Astrocyte of the cerebellum (primary cell): ENCODE measurements around the gene FCGR3A.
"Not testable (repeated sequence)": the region's sequence is repeated elsewhere in the genome, so short reads cannot be mapped to it uniquely, and the experiment has no call there.

ENCODE experiments used
- DNase-seq: peaks from one replicate; pipeline ENCODE4 v3.0.0-alpha.2; 2011; ENCODE audit warnings: low read depth
- H3K4me3 ChIP-seq: 2 replicates; pipeline ENCODE4 v1.5.1; 2011; ENCODE audit warnings: mild to moderate bottlenecking, low read depth, low read length, moderate library complexity
- in situ Hi-C: cut with HindIII; loops from 2 replicates; pipeline ENCODE4 v1.10.0; 2017; ENCODE audit warnings: low sequenced_read_pairs
- TF ChIP-seq, protein P1 (sequence below): IDR thresholded peaks from 2 replicates; pipeline ENCODE4 v1.5.1; 2012; ENCODE audit warnings: low read length, low read depth, moderate library complexity, mild to moderate bottlenecking; ENCODE audit errors: missing control alignments

Gene FCGR3A

DNA sequence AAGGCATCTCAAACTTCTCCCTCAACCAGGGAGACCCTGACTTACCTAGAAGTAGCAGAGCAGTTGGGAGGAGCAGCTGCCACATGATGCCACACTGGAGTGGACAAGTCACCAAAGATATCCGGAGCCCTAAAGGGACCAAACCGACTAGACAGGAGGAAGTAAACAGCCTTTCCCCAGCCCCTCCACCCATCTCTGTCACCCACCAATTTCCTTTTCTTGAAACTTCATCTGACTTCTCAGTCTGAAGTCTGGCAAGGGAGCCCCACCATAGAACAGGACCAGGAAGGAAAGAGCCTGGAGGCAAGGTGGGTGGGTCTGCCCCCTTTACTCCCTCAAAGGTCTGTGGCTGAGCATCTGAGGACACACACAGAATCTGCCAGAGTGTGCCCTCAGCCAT lies at the start of gene FCGR3A:
TSS of gene FCGR3A (minus strand) at position 167 of the 400 bp plus-strand sequence. CDS start at position 85, 82 bp downstream.
- in situ Hi-C loops, result no loop called here
- DNase-seq, result no peak
- TF ChIP-seq, protein P1, sequence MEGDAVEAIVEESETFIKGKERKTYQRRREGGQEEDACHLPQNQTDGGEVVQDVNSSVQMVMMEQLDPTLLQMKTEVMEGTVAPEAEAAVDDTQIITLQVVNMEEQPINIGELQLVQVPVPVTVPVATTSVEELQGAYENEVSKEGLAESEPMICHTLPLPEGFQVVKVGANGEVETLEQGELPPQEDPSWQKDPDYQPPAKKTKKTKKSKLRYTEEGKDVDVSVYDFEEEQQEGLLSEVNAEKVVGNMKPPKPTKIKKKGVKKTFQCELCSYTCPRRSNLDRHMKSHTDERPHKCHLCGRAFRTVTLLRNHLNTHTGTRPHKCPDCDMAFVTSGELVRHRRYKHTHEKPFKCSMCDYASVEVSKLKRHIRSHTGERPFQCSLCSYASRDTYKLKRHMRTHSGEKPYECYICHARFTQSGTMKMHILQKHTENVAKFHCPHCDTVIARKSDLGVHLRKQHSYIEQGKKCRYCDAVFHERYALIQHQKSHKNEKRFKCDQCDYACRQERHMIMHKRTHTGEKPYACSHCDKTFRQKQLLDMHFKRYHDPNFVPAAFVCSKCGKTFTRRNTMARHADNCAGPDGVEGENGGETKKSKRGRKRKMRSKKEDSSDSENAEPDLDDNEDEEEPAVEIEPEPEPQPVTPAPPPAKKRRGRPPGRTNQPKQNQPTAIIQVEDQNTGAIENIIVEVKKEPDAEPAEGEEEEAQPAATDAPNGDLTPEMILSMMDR, result no peak

DNA sequence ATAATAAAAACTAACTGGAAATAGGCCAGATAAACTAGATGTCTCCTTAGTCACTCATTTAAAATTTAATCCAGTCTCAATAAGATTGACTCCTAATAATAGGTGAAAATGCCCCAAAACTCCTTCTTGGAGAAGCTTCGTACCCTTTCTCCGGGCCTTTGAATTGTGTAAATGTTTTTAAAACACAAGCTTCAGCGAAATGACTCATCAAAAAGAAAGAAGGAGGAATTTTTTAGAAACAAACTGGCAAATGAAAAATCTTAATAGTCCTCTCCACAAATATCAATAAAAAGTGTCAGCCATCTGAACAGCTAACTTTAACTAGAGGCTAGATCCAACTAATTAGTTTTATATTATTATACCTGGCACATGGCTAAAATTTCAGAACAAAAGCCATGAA lies 47.5 kb upstream of the FCGR3A start:
- H3K4me3 ChIP-seq, in situ Hi-C loops, DNase-seq: not testable (repeated sequence)

More for the DNA sequence above, at the start of gene FCGR3A:
- no peak within 1 kb of the TSS for H3K4me3 ChIP-seq

DNA sequence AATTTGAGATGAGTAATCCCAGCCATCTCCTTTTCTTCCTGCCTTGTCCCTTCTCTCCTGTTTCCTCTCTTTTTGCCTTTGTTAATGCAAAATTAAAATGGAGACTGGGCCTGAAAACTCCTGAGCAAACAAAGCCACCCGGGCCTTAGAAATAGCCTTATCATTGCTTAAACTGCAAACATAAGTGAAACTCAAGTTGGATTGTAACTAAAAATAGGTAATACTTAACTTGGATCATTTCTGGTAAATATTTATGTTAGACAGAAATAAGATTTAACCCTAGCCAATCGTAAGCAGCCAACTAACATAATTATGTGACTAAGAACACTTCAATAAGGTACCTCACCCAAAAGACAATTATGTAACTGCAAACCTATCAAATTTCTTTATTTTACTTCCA lies 46.0 kb upstream of the FCGR3A start:
- in situ Hi-C loops, H3K4me3 ChIP-seq, DNase-seq: not testable (repeated sequence)

DNA sequence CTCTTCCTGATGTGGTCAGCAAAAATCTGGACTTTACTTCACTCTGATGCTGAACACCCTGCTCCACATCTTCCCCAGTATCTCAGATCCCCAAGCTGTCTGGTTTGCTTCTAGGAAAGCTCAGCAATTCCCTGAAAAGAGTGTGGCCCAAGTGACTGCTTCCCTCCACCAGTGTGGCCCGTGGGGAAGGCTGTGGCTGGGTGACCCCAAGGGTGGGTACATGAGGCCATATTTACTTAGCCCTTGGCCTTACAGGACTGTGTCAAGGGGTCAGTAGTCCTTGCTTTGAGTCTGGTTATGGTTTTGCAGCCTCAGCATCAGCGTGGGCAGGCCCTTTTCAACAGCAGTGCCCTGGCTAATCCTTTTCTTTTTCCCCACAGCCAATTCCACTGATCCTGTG lies 45.6 kb upstream of the FCGR3A start:
- H3K4me3 ChIP-seq, in situ Hi-C loops, DNase-seq: not testable (repeated sequence)

DNA sequence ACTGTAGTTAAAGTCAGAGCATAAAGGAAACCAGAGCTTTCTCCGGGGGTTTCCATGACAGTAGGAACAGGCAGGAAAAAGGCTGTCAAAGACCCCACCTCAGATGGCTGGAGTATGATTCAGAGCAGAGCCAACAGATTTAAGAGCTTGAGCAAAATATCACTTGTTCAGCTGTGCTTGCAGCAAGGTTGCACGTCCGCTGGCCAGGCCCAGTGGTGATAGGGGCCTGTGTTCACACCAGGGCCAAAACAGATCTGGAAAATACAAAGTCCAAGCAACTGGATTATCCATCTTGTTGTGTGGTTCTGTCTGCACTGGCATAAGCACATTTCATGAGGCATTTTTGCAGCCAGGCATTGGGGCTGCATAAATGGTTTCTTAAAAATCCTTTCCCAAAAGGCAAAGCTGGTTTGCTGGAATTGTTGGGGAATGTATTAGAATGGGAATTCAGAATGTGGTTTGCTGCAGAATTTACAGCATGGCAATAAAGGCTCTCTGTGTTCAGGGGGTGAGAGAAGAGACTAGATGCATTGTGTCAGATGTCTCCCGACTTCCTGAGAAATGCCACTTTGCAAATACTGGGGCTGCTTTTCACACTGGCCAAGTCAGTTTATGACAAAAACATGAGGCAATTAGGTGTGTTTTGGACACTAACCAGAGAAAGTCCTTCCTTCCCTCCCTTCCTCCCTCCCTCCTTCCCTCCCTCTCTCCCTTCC lies 44.8 kb upstream of the FCGR3A start:
- in situ Hi-C loops, H3K4me3 ChIP-seq, DNase-seq: not testable (repeated sequence)

DNA sequence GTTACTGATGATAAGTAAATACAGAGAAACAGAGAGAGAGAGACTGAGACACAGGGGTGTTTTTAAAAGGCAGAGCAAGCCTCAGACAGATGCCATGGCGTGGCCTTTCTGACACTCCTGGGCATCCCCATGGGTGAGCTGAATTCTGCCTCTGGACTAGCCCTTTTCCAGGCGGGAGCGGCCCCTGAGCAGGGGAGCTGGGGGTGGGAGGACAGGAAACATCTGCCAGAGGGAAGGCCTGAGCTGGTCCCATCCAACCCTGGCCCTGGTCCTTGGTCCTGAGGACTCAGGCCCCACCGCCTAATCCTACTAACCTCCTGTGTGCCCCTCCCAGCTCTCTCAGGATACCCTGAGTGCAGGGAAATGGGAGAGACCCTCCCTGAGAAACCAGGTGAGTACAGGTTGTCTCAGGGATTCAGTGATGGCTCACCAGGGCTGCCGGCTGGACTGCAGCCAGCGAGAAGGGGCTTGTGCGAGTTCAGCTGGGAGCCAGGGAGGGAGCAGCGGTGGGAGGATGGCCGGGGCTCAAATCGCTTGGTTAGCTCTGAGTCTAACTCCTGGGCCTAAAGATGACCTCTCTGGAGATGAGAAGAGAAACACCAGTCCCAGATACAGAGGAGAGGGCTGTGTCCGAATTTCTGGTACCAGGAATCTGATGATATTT lies 43.6 kb upstream of the FCGR3A start:
- H3K4me3 ChIP-seq, DNase-seq, in situ Hi-C loops: not testable (repeated sequence)

DNA sequence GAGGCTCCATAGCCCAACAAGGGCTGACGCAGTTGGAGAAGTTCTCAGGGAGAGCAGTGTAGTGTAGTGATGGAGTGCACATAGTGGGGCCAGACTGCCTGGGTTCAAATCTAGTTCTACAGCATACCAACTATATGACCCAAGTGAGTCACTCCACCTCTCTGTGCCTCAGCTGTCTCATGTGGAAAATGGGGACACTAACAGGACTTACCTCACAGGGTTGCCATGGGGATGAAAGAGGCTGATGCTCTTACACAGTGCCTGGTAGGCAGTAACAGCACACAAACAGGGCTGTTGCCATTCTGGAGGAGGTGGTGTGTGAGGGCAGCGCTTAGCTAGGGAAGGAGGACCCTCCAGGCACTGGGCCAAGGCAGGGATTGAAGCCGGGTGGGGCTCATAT lies 43.0 kb upstream of the FCGR3A start:
- H3K4me3 ChIP-seq, in situ Hi-C loops, DNase-seq: not testable (repeated sequence)

DNA sequence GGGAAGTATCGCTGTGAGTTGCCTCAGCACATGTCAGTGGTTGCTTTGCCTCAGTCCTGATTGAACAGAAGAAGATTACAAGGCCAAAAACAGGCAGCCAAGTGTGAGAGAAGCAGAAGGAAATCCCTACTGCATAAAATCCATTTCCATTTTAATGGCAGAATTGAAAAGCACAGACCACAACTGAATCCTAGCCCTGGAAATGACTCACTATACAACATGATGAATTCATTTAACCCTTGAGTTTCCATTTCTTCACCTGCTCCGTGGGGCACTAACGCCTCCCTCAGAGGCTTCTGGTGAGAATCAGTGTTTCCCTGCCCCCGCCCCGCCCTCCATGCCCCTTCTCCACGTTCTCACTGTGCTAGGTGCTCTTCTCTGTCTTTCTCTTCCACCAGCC lies 40.3 kb upstream of the FCGR3A start:
- DNase-seq, H3K4me3 ChIP-seq, in situ Hi-C loops: not testable (repeated sequence)

DNA sequence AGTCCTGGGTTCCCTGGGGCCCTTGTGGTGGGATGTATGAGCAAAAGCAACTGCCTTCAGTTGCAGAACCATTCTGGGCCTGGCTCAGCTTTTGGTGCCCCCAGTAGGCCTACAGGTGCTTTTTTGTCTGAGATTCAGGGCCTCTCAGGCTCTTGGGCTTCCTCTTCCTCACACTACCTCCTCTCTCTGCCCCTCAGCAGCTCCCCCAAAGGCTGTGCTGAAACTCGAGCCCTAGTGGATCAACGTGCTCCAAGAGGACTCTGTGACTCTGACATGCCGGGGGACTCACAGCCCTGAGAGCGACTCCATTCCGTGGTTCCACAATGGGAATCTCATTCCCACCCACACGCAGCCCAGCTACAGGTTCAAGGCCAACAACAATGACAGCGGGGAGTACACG lies 39.7 kb upstream of the FCGR3A start:
- in situ Hi-C loops, H3K4me3 ChIP-seq, DNase-seq: not testable (repeated sequence)

DNA sequence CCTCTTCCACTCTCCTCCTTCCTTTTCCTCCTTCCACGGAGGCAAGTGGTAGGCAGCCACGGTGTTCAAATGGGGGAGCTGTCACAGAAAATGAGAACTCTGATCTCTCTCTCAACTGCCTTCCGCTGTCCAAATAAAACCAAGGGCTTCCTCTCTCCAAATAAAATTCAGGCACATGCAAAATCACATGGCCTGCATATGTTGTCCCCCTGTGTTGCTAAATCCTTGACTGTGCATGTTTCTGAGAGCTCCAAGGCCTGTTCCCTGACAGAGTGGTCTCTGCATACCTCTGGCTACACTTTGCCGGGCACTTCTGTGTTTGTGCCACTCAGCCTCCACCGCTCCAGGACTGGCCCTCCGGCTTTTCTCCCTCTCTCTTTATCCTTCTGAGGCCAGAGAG lies 39.0 kb upstream of the FCGR3A start:
- DNase-seq, H3K4me3 ChIP-seq, in situ Hi-C loops: not testable (repeated sequence)

DNA sequence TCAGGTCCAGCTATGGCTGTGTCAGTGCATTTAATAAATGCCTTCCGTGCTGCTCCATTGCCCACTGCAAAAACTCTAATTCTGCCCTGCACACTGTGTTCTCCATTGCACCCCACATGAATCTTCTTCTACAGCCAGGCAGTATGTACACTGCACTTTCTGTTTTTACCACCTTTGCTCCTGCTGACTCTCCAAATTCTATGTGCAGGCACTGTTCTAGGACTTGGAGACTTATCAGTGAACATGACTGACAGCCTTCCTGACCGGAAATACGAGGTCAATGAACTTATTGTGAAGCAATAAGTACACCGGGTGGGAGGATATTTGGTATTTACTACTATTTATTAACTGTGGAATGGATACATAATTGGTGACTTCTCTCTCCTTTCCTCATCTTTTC lies 33.3 kb upstream of the FCGR3A start:
- DNase-seq, in situ Hi-C loops, H3K4me3 ChIP-seq: not testable (repeated sequence)

DNA sequence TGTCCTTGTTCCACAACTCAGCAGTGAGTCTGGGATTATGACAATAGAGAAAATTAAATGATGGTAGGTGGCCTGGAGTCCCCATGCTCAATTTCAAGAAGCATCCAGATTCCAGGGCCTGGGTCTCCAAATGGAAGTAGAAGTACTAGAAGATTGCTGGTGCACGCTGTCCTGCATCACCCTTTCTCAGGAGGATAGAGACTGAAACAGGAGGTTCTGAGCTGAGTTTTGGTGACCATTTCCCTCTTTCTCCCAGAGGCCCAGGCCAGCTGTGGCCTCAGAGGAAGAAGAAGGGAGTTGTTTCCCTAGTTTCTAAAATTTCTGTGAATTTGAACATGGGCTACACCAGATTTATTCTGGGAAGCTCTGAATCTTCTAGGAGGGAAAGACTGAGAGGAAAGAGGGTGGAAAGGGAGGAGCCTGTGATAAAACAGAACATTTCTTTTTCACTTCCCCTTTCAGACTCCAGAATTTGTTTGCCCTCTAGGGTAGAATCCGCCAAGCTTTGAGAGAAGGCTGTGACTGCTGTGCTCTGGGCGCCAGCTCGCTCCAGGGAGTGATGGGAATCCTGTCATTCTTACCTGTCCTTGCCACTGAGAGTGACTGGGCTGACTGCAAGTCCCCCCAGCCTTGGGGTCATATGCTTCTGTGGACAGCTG lies 31.4 kb upstream of the FCGR3A start:
- H3K4me3 ChIP-seq, DNase-seq, in situ Hi-C loops: not testable (repeated sequence)

DNA sequence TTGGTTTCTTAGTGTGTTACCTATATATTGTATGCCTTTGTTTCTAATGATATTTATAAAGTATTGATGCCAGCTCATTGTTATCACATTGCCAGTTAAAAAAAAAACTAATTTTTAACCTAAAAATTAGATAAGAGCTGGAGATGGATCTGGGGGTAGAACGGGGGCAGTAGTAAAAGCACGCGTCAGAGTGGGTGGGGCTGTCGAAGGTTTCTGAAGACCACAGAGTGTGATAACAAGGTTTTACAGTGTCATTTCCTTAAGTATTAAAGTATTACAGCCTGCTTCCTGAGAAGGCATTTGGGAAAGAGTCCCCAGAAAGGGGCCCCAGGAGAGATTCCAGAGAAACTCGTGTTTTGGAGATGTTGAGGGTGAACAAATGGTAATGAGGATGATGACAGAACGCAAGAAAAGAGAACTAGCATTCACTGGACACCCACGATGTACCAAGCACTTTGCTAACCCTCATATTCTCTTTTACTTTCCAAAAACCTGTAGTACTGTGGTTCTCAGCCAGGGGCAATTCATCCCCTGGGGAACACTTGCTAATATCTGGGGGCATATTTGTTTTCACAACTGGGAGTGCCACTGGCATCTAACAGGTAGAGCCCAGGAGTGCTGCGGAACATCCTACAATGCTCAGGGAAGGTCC lies 30.4 kb upstream of the FCGR3A start:
- DNase-seq, H3K4me3 ChIP-seq, in situ Hi-C loops: not testable (repeated sequence)

DNA sequence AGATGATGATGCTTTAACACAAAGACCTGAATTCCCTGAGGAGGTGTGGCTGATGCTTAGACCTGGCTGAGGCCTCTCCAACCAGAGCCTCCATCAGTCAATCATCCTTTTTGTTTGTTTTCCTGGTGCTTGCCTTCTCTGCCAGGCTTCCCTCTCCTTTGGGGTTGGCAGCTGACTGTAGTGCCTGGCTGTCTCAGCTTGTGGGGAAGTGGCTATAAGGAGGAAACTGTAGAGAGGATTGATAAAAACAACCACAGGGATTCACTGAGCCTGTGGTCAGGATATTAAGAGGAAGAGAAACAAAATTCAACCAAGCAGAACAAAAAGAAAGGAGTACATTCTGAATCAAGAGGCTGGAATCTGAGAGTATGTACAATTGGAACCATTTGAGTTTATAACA lies 27.1 kb upstream of the FCGR3A start:
- DNase-seq, in situ Hi-C loops, H3K4me3 ChIP-seq: not testable (repeated sequence)

DNA sequence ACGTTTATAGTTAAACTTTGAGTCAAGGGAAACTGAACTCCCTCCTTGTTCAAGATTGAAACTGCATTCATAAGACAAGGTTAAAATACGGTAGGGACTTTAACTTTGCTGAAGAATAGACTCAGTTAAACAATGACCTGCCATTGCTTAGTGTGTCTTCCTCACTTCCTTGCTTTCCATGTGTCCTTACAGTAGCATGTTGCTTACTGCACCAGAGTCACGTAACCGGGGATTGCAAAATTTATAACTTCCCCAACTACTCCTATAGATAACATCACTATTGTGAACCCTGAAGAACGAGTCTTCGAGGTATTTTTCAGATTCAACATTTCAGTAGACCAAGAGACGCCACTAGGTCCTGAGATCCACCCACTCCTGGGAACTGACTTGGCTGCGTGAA lies 22.1 kb upstream of the FCGR3A start:
- DNase-seq, in situ Hi-C loops: not testable (repeated sequence)

DNA sequence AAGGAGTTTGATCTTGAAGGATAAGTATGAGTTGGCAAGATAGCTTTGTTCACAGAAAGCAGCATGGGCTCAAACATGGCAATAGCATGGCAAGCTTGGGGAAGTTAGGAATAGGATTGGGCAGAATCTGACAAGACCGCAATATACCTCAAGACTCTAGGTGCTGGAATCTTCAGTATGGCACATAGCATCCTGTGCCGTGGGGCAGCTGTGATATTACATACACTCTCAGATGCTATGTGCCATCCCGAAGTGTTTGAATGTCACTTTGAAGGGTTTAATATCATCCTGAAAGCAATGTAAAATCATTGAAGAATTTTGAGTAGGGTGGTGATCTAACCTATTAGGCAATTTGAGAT lies 17.0 kb upstream of the FCGR3A start:
- in situ Hi-C loops, DNase-seq, H3K4me3 ChIP-seq: not testable (repeated sequence)

More for the DNA sequence above, 22.1 kb upstream of the FCGR3A start:
- H3K4me3 ChIP-seq, result not testable (repeated sequence)
